HFFc6 (cell line): ENCODE data around the gene DMAP1. TPM values are rescaled to one million over a fixed set of nuclear protein-coding genes. Genes with fewer than 3 reads are reported as not detected.

Source experiments
- DNase-seq: peaks from one replicate; pipeline ENCODE4 v3.0.0-alpha.2; 2018
- H3K27ac Mint-ChIP-seq: 2 replicates; pipeline ENCODE4 v1.8.0; 2020; ENCODE audit warnings: mild to moderate bottlenecking, mixed read lengths
- H3K27me3 Mint-ChIP-seq: 2 replicates; pipeline ENCODE4 v1.8.0; 2021; ENCODE audit warnings: mild to moderate bottlenecking, moderate library complexity, mixed read lengths; ENCODE audit not compliant: insufficient read depth
- H3K36me3 Mint-ChIP-seq: 2 replicates; pipeline ENCODE4 v1.8.0; 2021; ENCODE audit warnings: low read depth, mixed read lengths
- H3K4me1 Mint-ChIP-seq: 2 replicates; pipeline ENCODE4 v1.8.0; 2020; ENCODE audit warnings: low read depth, mixed read lengths
- H3K4me3 Mint-ChIP-seq: 2 replicates; pipeline ENCODE4 v1.8.0; 2020; ENCODE audit warnings: mild to moderate bottlenecking, moderate library complexity, mixed read lengths
- H3K9me3 Mint-ChIP-seq: 2 replicates; pipeline ENCODE4 v1.8.0; 2020; ENCODE audit warnings: mild to moderate bottlenecking, mixed read lengths
- CTCF ChIP-seq: fragments of 200-600 bp; sonication (generic); IDR thresholded peaks from 2 replicates; pipeline ENCODE4 v1.5.0; 2021; ENCODE audit warnings: antibody characterized with exemption, mild to moderate bottlenecking
- total RNA-seq, 6 experiments: library from RNA; stranded (reverse); fragmentation: NEBNext Ultra II Directional; extraction: Animal tissue kit (Norgen Biotek cat#: 25700); gene quantifications; 2 replicates in 1 of 6; 3 replicates in 5 of 6; pipeline ENCODE4 v1.2.3, GENCODE V29; 2021

Gene DMAP1
- total RNA-seq, 6 experiments from 2014 or later: 25.7 to 34.6 (median 30.1) TPM

- Mint-ChIP-seq H3K36me3 (peaks cover 5% of the 10 kb centered on the region; the same call in 1 of the 2 replicates), H3K4me1 (peaks cover 29% of the 10 kb centered on the region), H3K27ac (no peak overlapping the region), H3K27me3 (peaks cover 7% of the 10 kb centered on the region), H3K4me3 (no peak overlapping the region), H3K9me3 (no peaks in the 10 kb centered on the region)
- no peak for DNase-seq
- TF ChIP-seq CTCF: no peak
These were observed 30.7 kb downstream of the DMAP1 start for GRCh38 chr1:44243782-44244495.

DNA sequence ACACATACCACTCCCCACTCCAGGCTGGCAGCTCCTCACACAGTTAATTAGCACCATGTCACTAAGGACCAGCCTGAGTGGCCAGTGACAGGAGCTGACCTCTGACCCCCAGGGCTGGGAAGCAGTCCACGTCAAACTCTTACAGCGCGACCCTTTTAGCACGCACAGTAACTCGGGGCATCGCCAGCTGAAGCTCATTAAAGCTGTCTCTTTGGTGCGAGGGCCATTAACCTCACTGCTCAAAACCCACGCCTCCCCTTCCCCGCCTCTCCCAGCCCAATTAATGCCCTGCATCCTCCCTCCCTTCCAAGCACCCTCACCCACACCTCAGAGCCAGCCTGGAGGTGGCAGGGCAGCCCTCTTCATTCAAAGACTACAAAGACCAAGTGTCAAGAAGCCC is 31.7 kb downstream of the DMAP1 start:
- Mint-ChIP-seq H3K4me3 (no peak overlapping the region), H3K27me3 (peaks cover 7% of the 10 kb centered on the region), H3K4me1 (peaks cover 18% of the 10 kb centered on the region), H3K36me3 (peaks cover 5% of the 10 kb centered on the region; the same call in 1 of the 2 replicates), H3K27ac (no peak overlapping the region), H3K9me3 (no peaks in the 10 kb centered on the region)
- DNase-seq: no peak
- TF ChIP-seq CTCF: no peak

DNA sequence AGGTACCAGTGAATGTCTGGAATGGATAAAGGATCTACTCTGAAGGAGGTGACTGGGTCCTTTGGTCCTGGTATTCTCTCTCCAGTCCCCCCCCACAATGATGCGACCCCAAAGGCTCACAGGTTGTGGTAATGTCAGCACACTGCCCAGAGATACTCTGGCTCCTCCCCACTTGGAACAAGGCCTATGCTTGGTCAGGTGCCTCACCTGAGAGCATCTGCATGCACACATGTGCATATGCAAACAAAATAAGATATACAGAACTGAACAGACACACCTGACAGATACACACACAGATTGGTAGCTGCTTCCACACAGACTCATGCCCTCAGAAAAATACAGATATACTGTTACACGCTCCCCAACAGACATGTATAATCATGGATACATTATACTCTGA is 33.5 kb downstream of the DMAP1 start:
- no peak for TF ChIP-seq CTCF
- no peaks in the 10 kb centered on the region; the same call in 1 of the 2 replicates for H3K4me1 Mint-ChIP-seq
- H3K27ac Mint-ChIP-seq: no peak overlapping the region
- peaks cover 5% of the 10 kb centered on the region for H3K27me3 Mint-ChIP-seq
- DNase-seq: no peak
- H3K36me3 Mint-ChIP-seq: peaks cover 5% of the 10 kb centered on the region; the same call in 1 of the 2 replicates
- H3K9me3 Mint-ChIP-seq: no peaks in the 10 kb centered on the region
- H3K4me3 Mint-ChIP-seq: no peak overlapping the region

DNA sequence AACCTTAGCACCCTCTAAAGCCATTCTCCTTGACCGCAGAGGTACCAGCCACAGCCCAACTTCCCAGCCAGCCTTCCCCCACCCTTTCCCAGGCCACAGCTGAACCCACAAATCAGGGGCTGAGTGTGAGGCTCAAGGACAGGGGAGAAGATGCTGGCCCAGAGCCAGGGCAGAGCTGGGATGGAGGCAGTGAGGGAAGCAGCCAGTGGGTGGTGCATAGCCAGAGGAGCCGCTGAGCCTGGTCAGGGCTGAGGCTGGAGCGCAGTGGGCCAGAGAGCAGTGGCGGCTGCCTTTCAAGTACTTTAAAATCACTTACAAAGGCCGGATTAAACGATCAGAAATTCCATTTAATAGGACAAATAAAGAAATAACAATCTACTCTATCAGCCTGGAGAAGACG is 36.3 kb downstream of the DMAP1 start:
- H3K27me3 Mint-ChIP-seq: peaks cover 5% of the 10 kb centered on the region
- H3K27ac Mint-ChIP-seq: no peak overlapping the region
- peak; percentile 12; the same call in 1 of the 2 replicates for TF ChIP-seq CTCF
- H3K36me3 Mint-ChIP-seq: no peaks in the 10 kb centered on the region
- no peaks in the 10 kb centered on the region for H3K9me3 Mint-ChIP-seq
- no peak for DNase-seq
- no peaks in the 10 kb centered on the region for H3K4me1 Mint-ChIP-seq
- no peak overlapping the region for H3K4me3 Mint-ChIP-seq

DNA sequence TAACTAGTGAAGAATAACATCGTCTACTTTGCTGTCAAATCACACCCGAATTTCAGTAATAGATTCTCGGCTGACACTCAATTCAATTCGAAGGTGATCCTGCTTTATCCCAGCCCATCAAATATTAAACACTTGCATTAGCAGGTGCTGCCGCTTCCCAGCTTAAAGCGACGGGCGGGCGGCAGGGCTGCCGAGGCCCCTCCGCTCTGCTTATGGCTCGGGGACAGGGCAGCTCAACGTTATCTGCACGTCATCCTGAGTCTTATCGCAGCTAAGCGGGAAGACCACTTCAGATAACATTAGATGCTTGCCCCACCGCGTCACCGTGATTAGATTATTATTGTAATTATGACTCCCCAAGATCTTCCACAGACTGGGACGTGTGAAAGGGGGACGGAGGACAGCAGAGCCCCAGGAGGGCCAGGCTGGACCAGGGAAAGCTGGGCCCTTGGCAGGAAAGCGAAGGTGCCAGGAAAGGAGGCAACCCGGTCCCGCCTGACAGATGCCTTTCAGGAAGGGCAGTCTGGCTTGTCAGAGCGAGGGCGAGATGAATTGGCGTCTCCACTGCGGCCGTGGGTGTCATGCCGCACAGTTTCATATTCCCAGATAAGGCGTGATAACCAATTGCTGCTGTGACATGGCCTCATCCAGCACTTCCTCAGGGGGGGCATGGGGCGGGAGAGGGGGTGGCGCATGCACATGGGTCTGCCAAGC is 37.0 kb downstream of the DMAP1 start:
- H3K4me1 Mint-ChIP-seq: no peaks in the 10 kb centered on the region
- H3K36me3 Mint-ChIP-seq: no peaks in the 10 kb centered on the region
- peaks cover 3% of the 10 kb centered on the region; the same call in 1 of the 2 replicates for H3K27me3 Mint-ChIP-seq
- H3K9me3 Mint-ChIP-seq: no peaks in the 10 kb centered on the region
- no peak for DNase-seq
- no peak overlapping the region for H3K27ac Mint-ChIP-seq
- no peak overlapping the region for H3K4me3 Mint-ChIP-seq
- no peak for TF ChIP-seq CTCF
